HG02852 (cell line): ENCODE results near the gene ARHGEF40.

ENCODE experiments used
- ATAC-seq: cut with Tn5 transposase; IDR thresholded peaks from one replicate; pipeline ENCODE4 v1.9.1; 2021; ENCODE audit warnings: mild to moderate bottlenecking, moderate library complexity; ENCODE audit not compliant: unreplicated experiment

Gene ARHGEF40

GRCh38 chr14:21096438-21096837 is 26.3 kb downstream of the ARHGEF40 start:
- ATAC-seq: no peak

- ATAC-seq: no peak
These were observed 27.0 kb downstream of the ARHGEF40 start for GRCh38 chr14:21096978-21097635.

- no peak for ATAC-seq
These were observed 27.6 kb downstream of the ARHGEF40 start for GRCh38 chr14:21097636-21098075.

- ATAC-seq: no peak
These were observed 28.2 kb downstream of the ARHGEF40 start, which contains the start of gene ZNF219 for GRCh38 chr14:21098076-21098891. Gene ZNF219, minus strand, starts transcription at chr14:21098655. Its CDS starts 5,064 bp downstream, at chr14:21093591.

- no peak for ATAC-seq
These were observed 28.9 kb downstream of the ARHGEF40 start for GRCh38 chr14:21098892-21099595.

- no peak for ATAC-seq
These were observed 29.5 kb downstream of the ARHGEF40 start for GRCh38 chr14:21099596-21099985.

GRCh38 chr14:21100931-21101330 is 30.8 kb downstream of the ARHGEF40 start, which contains the start of gene TMEM253:
Gene TMEM253, plus strand, starts transcription at chr14:21101066. Its CDS starts 278 bp downstream, at chr14:21101344.
- no peak for ATAC-seq

- ATAC-seq: no peak
These were observed 31.8 kb downstream of the ARHGEF40 start for GRCh38 chr14:21101802-21102413.

- no peak for ATAC-seq
These were observed 32.7 kb downstream of the ARHGEF40 start for GRCh38 chr14:21102521-21103410.

- ATAC-seq: no peak
These were observed 33.3 kb downstream of the ARHGEF40 start for GRCh38 chr14:21103411-21103709.

GRCh38 chr14:21103710-21104447 is 33.8 kb downstream of the ARHGEF40 start:
- ATAC-seq: peak; percentile 94

- ATAC-seq: peak; percentile 34
These were observed 34.5 kb downstream of the ARHGEF40 start for GRCh38 chr14:21104448-21105060.

GRCh38 chr14:21105095-21105494 is 35.0 kb downstream of the ARHGEF40 start:
- no peak for ATAC-seq

GRCh38 chr14:21106176-21106497 is 36.0 kb downstream of the ARHGEF40 start:
- no peak for ATAC-seq

GRCh38 chr14:21106498-21107282 is 36.6 kb downstream of the ARHGEF40 start:
- no peak for ATAC-seq

- ATAC-seq: no peak
These were observed 37.2 kb downstream of the ARHGEF40 start for GRCh38 chr14:21107283-21107800.

- no peak for ATAC-seq
These were observed 38.7 kb downstream of the ARHGEF40 start for GRCh38 chr14:21108791-21109190.
